ENCODE results near the gene PTPRK.

PTPRK gene

DNA sequence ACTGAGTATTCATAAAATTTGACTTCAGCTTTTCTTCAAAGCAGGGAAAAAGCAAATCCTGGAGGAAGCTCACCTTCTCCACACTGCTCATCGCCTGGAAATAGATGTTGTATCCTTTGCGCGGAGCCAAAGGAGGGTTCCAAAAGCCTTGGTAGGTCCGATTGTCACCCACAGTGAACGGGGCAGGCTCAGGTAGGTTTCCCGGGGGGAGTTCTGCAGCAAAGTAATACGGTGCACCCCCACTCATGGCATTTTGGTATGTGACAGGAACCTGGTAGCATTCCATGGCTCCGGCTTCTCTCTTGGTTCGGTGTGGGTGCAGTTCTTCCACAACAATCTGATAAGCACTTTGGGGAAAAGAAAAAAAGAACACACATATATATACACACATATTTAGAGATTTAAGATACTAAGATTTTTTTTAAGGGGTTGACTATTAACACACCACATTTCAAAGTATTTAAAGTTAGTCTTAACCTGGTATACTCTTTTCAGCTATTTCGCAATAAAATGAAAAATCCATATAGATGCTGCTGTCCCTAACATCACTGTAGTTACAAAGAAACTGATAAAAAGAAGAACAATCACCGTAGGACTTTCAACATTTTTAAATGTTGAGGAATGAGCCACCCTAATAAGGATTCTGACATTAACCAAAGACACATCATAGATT, 452.8 kb downstream of the PTPRK start:
- DNase-seq (ENCODE audit: low spot score): no peak

DNA sequence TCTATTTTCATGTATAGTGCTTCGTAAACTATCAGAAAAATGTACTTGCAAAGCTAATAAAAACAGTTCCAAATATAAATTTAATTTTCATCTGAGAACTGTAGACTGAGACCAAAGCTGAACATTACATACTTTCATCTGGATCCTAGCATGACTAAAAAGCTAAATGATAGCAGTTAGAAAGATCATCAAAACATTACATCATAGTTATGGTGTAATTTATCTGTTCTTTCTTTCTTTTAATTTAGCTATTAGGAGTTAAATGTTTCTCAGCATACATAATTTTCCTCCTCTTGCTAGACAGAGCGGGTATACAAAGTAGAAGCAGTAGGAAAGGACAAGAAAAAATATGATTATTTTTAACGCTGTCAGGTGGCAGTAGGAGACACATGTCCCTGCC, 455.3 kb downstream of the PTPRK start:
- no peak for DNase-seq (ENCODE audit: low spot score)

DNA sequence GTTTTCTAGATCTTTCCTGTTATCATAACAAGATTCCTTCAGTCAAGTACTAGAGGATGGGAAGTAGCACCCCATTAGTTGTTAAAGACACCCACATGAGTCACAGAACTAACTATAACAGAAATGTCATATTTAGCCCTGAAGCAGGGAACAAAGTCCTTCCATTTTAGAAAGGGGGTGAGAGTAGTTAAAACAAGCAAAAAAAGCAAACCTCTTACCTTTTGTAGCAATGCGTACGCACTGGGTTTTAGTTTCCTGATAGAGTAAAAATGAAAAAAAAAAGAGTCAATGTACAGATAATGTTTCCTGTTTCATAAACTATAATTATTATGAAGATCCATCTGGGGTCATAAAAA, 455.9 kb downstream of the PTPRK start:
- no peak for DNase-seq (ENCODE audit: low spot score)

DNA sequence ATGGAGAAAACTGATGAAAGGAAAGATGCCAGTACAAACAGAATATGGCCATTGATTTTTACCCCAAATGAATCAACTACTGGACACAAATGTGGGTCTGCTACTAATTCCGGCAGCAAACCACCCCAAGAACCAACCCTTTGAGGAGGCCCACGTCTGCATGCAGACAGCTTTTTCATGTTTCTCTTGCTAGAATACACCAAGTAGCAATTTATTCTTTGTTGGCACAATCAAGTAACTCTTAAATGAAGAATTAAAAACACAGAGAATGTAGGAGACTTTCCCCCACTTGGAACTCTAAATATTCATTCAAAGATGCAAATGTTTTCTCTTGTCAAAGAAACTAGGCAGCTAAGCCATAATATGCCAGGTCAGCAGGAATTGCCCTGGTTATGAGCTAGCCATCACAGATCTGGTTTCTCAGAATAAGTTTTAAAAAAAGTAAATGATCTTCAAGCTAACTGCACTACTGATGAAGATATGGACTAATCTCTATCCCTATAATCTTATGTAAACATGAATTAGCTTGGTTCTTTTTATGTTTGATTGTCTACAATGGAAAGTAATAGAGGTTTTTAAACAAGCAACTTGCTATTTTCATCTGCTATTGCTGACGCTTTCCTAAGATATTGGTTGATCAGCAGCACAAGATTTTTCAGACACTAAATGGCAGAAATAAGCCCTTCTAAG, 456.4 kb downstream of the PTPRK start:
- DNase-seq (ENCODE audit: low spot score): no peak

DNA sequence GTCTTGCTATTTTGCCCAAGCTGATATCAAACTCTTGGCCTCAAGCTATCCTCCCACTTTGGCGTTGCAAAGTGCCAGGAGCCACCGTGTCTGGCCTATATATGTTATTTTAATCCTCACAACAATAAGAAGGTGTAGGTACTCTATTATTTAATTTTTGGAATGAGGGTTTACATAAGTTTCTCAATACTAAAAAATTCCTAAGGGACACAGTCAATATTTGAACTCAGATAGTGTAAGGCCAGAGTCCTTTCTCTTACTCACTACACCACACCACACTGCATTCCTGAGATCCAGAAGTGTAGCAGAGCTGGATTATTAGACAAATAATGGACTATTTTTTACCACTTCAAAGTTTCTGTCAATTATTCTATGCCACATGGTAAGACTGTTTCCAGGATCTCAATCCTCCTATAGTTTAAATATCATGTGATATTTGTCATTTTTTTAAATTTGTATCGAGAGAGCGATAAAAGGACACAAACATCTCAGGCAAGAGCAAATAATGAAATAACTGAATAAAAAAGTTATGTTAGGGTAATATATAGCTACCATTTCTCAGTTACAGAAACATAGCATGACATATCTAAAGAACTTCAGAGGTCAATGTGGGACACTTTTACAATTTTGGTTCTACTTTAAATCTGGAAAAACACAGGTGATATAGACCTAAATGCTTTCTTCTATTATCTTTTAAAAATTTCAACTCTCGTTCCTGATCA, 457.4 kb downstream of the PTPRK start:
- DNase-seq (ENCODE audit: low spot score): no peak

DNA sequence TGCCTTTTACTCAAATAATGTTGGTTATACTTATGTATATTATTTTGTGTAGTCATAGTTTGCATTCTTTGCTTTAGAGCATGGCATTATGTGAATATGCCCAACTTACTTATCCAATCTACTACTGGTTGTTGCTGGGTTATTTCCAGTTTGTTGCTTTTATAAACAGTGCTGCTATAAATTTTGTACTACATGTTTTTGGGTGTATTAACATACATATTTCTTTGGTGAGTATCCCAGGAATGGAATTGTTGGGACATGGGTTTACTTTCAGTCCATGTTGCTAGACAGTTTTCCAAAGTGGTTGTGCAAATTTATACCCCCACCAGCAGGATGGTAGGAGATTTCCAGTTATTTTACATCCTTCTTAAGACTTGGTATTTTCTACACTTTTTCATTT, 462.5 kb downstream of the PTPRK start:
- no peak for DNase-seq (ENCODE audit: low spot score)

DNA sequence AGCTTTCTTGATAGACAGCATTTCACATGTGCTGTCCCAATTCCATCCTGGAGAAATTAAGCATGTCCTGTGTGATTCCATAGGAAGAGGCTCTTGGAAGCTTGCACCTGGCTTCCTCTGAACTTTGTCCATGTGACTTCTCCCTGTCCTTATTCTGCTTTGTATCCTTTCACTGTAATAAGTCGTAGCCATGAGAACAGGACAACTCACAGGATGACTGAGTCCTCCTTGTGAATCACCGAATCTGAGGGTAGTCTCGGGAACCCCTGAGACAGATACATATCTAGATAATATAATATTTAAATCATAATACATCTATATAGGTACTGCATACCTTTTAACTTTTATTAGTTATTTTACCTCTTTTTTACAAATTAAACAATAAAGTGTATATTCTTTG, 462.9 kb downstream of the PTPRK start:
- DNase-seq (ENCODE audit: low spot score): no peak

DNA sequence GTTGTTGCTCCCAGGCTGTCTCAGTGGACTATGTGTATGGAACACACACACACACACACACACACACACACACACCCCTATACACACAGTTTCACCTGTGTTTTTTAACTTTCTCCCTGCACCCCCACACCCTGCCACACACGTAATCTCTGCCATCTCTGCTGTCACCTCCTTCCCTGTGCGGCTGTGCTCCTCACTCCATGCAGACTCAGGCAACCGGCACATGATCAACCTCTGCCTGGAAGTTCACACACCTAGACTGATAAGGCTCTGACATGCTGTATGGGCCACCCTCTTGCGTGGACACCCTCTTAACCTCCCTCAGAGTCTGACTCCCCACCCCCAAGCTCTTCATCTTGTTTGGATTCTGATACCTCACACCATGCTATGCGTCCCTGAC, 467.3 kb downstream of the PTPRK start:
- no peak for DNase-seq (ENCODE audit: low spot score)

DNA sequence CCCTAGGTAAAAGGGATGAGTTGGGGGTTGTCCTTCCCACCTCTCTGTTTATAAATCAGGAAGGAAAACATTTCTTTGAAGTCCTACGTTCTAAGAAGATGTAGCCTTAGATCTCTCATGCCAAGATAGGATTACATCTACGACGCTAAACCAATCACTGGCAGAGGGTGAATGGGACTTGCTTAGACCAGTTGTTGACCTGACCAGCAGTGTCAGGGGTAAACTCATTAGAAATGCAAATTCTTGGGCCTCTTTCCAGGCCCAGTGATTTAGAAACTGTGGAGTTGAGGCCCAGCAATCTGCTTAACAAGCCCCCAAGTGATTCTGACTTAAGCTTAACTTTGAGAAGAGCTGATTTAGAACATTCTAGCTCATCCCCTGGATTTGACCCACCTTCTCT, 472.4 kb downstream of the PTPRK start:
- DNase-seq (ENCODE audit: low spot score): no peak

DNA sequence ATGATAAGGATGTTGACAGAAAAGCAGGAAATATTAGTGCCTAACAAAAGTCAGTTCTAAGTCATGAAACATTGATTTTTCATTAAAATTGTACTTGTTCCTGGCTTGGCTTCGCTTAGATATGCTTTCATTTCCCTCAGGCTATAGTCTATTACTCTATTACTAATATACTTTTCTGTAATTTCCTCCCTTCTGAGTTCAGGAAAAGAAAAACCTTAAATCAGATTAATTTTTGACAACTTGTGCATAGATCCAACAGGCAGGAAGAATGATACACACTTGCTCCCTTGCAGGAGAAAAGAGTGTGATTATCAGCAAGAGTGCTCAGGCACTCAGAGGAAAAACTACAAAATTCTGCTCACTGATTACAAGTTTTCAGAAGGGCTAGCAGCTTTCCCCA, 474.4 kb downstream of the PTPRK start:
- DNase-seq (ENCODE audit: low spot score): no peak

DNA sequence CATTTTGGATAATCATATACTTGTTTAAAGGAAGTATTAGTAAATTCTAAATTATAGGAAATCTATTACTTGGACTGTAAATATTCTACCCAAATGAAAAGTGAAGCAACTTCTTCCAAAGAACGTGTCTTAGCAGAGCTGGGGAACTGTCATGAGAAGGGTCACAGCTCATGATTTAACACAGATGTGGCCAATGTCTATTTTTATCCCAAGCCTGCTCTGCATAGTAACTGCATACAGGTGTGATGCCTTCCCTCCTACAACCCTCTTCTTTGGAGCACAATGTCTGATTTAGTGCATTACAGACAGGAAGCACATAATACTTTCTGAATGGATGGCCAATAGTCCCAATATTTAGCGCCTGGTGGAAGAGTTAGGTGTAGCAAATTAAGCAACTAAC, 480.9 kb downstream of the PTPRK start:
- DNase-seq (ENCODE audit: low spot score): no peak

DNA sequence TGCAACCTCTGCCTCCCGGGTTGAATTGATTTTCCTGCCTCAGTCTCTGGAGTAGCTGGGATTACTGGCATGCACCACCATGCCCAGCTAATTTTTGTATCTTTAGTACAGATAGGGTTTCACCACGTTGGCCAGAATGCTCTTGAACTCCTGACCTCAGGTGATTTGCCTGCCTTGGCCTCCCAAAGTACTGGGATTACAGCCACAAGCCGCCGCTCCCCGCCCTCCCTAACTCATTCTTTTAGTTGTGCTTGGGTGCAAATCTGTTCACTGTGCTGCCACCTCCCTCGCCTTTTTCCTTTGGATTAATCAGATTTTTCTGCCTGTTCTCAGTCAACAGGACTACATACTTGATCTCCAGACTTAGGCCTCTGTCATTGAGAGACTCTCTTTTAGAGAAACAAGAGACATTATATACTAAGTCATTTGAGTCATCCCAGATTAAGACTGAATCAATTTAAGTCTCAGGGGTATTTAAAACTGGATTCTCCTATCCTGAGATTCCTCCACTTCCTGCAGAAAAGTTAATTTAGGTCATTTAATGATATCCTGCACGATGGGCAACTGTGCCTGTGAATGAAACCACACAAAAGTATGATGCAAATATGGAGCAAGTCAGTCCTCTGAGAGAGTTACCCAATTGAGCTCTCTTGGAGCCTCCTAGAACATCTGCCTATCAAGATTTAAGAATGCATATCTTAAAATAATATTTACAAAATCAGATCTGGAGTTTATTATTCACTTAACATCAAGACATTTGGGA, 483.4 kb downstream of the PTPRK start:
- DNase-seq (ENCODE audit: low spot score): no peak

DNA sequence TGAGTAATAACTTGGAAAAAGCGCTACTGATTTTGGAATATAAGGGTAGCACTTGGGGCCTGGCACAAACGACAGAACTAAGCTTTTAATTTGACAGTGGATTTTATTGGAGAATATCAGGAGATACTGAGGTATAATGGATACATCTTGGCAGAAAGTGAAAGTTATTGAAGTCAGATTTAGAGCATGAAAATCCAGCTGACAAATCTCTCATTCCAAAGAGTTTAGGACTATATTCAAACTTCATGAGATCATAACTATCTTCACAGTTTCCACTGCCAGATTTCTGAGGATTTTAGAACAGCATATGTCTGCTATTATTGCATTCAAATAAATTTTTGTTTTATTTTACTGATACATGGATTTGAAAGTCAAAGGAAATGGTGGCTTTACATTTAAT, 487.2 kb downstream of the PTPRK start:
- no peak for DNase-seq (ENCODE audit: low spot score)

DNA sequence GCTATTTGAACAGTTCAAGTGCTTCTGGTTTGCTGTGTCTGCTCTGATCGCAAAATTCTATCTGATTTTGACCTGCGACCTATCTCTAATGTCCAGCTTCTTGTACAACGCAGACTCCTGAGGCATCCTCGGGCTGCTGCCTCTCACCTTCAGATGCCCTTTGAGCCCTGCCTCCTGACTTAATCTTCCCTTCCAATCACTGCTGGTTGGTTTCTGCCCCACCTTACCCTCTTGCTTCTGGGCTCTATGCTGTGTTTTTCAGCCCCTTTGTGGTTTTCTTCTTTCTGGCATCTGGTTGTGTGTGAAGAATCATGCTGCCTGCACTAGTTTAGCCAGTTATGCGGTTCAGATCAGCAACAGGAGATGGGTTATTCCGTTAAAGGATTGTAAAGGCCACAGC, 488.4 kb downstream of the PTPRK start:
- no peak for DNase-seq (ENCODE audit: low spot score)

DNA sequence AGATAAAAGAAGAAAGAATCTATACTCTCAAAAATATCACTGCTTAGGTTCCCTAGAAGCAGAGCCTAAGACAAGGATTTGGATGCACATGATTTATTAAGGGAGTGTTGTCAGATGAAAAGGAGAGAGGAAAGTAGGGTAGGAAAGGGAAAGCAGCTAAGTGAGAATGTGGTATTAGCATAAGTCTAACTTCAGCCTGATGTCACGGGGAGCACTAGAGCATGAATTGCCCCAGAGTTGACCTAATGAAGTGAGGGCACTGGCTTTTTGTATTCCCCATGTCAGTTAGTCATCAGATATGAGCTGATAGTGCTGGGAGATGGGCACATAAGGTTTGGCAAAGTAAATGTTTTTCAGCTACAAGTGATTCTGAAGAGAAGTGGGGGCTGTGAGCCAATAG, 490.6 kb downstream of the PTPRK start:
- DNase-seq (ENCODE audit: low spot score): no peak

DNA sequence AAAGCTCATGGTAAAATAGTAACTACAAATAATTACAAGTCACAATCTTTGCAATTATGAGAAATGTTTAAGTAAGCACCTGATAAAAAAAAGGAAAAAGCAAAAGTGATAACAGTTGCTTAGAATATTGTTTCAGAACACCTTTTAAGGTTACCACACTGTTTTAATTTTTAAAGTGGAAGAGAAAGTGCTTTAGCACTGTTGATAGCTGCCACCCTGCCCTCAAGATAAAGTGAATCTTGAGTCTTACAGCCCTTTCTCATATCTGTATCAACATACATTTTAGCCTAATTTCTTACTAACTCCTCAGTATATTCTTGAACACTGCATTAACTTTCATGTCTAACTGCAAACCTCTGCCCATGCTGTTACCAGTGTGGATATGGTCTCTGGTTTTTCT, 492.2 kb downstream of the PTPRK start:
- no peak for DNase-seq (ENCODE audit: low spot score)

DNA sequence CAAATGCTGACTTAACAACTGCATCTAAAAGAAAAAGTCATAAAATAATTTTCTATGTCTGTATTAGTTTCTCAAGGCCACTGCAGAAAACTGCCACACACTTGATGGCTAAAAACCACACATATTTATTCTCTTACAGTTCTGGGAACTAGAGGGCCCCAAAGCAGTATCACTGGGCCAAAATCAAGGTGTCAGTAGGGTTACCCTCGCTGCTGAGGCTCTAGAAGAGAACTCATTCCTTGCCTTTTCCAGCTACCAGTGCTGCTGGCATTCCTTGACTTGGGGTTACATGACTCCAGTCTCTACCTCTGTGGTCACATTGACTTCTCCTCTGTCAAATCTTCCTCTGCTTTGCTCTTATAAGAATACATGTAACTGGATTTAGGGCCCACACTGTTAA, 494.9 kb downstream of the PTPRK start:
- DNase-seq (ENCODE audit: low spot score): no peak

DNA sequence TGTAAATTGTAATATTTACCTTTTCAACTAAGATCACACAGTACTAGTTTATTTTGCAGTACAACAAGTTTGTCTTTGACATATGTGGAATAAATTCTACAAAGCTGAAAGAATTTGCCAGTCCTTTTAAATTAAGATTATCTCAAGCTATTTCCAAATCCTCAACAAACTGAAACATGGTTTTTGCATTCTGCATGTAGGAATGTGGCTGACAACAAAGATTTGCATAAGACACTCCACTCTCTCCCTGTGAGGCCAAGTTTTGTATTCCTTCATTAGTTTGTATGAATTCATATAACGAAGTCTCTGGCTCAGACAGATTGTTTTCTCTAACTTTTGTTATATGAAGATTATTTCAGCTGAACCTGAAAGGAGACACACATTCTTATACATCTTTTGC, 495.4 kb downstream of the PTPRK start:
- DNase-seq (ENCODE audit: low spot score): no peak

DNA sequence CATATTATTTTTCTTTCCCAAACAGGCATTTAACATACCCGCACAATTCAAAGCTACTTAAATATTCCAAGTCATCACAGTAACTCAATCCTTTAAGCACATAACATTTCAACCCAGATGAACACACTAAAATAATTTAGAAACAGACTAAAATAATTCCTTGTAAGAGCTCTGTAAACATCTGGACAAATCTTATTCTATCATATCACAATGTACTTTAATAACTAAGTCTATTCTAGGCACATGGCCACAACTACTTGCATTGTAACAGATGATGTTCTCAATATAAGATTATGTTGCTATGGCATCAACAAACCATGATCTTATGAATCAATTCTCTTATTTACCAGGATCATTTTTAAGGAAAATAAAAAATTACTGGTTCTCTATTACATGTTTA, 496.4 kb downstream of the PTPRK start:
- DNase-seq (ENCODE audit: low spot score): no peak

DNA sequence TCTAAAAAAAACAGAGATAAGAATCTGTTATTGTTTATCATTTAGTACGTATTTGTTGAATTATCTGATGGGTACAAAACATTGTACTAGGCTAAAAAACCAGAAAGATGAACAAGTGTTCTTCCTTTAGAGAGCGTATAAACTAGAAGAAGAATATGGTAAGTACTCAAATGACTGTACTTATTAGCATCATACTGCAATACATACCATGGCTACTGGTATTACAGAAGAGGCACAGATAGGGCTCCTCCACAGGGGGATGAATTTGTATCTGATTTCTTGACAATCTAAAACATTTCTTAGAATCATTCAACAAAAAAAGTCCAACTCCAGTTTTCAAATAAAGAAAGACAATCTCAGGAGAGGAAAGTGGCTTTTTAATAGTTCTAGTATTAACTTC, 501.6 kb downstream of the PTPRK start:
- DNase-seq (ENCODE audit: low spot score): no peak

DNA sequence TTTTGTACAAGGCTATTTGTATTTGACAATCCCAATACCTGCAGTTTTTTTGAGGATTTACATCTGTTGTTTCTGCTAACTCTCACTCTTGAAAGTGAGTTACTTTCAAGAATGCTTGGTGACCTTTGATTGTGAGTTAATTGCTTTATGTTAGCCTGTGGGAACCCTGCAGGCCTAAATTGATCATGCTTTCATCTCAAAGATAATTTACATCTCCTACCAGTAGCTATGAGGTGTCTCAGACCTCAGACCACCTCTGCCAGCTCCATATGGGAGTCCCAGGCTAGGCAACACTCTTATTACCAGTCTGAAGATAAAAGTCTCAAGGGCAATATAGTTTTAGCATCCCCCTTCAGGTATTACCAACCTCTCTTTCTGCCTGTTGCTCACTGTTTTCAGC, 503.1 kb downstream of the PTPRK start:
- no peak for DNase-seq (ENCODE audit: low spot score)

DNA sequence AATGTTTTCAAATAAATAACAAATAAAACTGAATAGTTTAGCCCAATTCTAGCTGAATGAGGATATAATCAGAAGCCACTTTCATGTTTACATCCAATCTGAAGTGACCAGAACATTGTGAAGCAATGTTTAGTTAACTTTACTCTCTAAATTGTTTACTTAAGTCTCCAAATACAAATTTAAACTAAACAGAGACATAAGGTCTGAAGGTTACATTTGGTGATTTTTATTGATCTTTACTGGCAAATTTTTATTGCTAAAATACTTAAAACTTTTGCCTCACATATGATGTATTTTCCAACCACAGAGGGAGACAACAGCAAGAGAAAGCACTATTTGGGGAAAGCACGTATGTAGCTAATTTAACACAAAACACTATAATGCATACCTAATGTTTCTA, 512.7 kb downstream of the PTPRK start:
- DNase-seq (ENCODE audit: low spot score): no peak

DNA sequence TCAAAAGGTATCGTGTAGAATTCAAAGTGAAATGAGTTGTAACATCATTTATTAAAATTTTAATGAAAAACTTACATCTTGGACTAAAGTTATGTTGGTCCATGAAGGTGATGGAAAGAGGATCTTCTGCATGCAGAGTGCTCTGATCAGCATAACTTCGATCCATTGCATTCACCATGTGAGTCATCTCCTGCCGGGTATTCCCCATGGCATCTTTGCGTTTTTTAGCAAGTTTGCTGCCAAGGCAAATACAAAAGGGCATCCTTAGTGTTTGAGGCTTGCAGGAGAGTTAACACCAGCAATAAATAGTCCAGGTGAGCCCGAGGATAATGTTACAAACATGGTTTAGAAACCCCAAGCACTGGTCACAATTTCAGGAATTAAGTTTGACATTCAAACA, 515.4 kb downstream of the PTPRK start:
- no peak for DNase-seq (ENCODE audit: low spot score)
